GM18868 (cell line): ENCODE results near the gene ZNF423.

Experiments used
- ATAC-seq: cut with Tn5 transposase; IDR thresholded peaks from one replicate; pipeline ENCODE4 v1.9.1; 2021; ENCODE audit warnings: mild to moderate bottlenecking, moderate library complexity; ENCODE audit not compliant: unreplicated experiment

Gene ZNF423

DNA sequence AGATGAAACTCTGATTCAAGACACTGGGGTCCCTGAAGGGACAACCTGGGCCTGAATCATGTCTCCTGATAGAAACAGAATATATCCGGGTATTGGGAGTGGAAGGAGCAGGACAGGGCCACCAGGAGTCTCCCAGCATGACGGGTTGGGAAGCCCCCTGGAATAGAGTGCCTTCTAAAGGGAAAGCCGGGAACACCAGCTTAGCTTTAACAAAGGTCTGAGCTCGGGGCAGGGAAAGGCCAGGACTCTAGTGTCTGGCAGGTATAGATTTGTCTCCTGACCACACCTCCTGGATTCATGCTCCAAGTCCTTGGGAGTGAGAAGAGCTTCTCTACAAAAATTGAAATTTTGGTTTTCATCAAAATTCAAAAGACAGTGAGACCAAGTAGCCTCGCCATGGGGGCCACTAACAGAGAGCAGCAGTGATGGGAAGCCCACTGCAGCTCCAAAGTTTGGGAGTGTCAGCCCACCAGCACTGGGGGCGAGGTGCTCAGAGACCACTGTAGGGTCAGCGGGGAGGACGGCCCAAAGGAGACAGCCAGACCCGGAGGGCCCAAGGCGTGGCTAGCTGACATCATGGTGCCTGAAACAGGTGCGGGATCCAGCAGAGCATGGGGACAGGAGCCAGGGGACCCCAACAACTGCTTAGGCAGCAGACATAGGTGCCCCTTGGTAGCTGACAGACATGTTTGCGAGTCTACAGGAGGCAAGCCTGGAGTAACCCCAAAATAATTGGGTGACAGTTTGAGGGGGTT, 401.3 kb downstream of the ZNF423 start:
- no peak for ATAC-seq

DNA sequence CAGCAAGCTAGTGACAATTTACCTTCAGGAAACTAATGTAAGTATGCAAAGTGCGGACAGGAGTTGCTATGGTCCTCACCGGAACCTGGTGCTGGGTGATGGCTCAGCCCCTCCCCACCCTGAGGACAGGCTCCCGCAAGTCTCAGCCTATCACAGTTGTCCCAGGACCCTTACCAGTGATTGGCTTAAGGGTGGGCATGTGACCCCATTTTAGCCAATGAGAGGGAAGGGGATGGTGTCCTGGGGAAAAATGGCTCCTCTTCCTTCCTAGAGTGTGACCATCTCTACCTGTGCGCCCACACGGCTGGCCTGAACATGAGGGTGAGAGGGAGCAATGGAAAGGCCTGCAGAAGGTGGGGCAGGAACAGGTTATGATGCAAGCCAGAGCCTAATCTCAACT, 401.9 kb downstream of the ZNF423 start:
- ATAC-seq = no peak

DNA sequence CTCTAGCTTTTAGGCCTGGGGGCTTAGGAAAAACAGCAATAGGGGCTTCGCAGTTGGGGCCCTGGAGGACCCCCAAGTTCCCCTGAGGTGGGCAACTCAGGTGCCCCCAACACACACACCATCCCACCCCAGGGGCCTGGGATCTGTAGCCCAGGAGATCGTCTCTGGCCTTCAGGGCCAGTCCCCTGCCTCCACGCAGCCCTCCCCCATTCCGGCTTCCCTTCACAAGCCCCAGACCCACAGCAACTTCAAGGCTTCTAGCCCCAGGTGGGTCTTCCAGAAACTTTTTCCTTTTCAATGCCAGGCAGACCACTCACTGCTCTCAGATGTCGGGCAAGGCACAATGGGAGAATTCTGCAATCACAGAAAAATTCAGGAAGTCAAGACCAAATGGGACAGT, 402.9 kb downstream of the ZNF423 start:
- no peak for ATAC-seq

DNA sequence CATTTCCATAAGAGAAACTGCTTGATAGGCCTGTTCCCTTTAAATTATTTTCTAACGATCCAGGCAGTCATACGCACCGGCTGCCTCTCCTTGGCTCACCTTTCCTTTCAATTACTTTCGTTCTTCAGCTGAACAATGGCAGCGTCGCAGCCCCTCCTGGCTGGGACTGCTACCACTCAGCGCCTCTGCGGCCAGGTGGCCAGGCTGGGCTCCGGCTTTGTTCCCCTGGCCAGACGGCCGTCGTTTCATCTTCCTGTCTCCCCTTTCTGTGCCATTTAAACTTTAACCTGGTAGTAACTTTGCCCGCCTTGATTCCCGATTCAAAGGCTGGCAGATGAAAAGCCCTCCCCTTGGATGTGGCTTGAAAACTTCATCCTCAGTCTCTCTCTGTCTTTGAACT, 403.3 kb downstream of the ZNF423 start:
- no peak for ATAC-seq

DNA sequence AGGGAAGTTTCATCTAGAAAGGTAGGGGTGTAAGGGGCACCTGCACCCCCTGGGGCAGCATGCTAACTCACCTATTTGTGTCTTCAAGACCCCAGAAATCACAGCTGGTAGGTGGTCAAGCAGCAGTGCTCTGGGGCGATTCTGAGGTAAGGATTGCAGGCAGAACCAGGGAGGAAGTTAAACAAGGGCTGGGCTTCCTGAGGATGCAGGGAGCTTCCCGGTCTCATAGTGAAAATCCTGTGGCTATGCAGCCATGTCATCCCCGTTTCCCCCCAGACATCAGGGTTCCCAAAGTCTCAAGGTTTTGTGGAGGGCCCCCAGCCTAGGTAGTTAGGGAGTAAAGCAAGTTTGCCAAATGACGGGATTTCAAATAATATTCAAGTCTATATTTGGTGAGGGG, 403.8 kb downstream of the ZNF423 start:
- no peak for ATAC-seq

DNA sequence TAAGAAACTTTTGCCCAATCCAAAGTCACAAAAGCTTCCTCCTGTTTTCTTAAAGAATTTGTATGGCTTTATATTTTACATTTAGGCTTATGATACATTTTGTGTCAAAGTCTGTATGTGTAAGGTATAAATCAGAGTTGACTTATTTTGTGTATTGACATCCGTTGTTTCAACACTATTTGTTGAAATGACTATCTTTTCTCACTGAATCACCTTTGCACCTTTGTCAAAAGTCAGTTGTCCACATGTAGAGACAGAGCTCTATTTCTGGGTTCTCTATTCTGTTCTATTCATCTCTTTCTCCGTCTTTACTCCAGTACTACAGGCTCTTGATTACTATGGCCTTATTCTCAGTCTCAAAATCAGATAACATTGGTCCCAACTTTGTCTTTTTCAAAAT, 409.1 kb downstream of the ZNF423 start:
- ATAC-seq = no peak

DNA sequence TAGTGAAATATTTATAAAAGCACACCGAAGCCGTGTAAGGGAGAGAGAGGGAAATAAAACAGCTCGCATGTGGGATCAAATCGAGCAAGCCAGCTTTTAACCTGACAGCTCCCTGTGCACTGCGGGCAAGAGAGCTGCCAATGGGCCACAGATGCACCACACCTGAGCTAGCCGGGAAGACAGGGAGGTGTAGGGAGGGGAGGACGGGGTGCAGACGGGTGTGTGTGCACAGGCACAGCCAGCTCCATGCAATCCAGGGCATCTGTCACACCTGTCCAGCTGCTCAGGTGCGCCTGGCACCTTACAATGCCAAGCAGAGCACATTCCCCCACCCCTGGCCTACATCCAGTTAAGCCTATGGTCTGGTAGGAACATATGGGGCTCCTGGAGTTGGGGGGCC, 412.3 kb downstream of the ZNF423 start:
- no peak for ATAC-seq

DNA sequence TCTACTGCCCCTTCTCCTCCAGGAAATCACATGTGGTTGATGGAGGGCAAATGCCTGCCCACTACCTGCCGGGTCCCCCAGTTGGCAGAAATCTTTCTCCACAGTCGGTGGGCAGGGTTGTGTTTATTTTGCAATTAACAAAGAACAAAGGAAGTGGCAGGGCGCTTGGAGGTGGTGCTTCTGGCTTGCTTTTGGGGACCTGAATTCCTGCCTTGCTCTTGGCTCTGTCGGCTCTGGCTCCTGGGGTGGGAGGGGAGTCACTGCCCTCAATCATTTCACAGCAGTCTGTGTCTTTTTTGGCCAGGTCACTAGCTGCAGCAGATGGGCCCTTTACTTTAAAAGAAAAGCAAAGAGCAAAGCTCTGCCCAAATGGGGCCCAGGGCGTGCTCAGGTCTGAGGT, 413.1 kb downstream of the ZNF423 start:
- no peak for ATAC-seq

DNA sequence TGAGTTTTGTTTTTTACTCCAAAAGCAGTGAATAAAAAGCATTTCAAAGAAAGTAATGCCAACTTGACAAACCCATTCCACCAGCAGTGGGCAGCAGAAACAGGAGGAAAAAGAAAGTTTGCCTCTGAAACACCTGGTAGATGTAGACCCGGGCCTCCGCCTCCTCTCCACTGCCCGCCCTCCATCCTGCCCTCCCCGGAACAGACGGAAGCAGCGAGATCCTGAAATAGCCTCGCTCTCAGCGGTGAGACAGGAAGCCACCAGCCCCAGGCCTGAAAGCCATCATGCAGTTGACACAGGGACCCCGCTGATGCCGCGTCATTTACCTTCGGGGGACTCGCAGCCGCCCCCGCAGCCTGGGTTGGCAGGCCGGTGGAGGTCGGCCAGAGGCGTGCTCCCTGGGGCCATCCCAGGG, 414.5 kb downstream of the ZNF423 start:
- ATAC-seq = peak; percentile 94

DNA sequence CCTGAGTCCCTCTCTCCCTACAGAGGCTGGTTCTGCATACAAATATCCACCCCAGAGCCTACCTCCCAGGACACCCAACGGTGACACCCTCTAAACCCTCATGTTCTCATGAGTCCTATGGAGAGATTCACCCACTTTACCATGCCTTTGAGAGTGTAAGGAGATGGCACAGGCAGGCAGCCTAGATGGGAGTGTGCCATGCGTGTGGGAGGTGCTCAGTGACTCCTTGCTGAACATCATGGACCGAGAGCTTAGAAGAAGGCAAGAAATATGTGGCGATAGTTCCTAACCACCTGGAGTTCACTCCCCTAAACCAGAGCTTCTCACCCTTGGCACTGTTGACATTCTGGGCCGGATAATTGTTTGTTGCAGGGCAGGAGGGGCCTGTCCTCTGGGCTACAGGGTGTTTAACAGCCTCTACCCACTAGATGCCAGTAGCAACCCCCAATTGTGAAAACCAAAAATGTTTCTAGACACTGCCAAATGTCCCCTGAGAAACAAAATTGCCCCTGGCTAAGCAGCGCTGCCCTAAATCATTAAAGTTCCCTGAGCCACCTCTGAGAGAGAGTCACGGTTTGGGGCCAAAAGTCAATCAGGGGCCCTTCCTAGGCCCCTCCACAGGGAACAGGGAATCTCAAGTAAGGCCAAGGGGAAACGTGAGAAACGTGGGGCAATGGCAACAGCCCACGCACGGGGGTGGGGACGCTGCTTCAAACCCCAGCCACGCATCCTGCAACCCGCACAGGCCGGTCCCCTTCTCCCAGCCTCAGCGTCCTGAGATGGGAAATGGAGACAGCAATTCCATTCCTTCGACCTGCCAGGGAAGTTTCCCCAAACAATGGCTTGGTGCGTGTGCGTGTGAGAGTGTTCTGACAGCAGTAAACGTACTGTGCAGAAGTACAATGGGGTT, 415.5 kb downstream of the ZNF423 start:
- ATAC-seq = peak; percentile 38

DNA sequence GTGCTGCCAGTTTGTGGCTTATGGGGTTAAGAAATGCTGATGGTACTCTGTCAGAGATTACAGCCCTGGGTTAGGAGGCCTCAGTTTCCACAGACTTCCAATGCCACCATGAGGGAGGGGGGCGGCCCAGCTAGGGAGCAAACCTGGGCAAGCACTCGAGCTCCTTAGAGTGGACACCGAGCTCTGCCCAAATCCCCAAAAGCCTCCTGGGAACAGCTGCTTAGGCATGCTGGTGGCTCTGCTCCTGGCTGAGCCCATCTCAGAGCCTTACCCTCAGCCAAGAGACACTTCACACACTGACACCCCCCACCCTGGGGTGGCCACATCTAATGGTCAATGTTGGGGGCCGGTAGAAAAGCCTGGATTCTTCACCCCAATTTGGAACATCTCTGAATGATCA, 416.2 kb downstream of the ZNF423 start:
- no peak for ATAC-seq

DNA sequence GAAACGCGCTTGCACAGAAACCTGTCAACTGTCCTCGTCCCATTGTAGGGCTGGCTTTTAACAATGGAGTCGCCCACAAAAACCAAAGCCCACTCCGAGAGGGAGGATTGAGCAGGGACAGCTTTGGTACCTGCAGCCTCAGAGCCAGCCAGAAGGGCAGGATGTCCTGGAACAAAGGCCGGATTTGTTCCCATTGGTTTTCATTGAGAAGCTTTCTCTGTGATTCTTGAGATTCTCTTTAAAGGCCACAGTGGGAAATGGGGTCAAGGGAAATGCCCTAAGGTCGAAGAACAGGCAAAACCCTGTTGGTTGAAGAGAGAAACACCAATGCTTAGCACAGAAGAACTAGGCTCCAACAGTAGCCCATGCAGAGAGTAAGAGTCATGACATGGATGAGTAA, 416.9 kb downstream of the ZNF423 start:
- no peak for ATAC-seq
